HepG2 (cell line): Measurements from ENCODE around the gene NEK7. TPM values are rescaled to one million over a fixed set of nuclear protein-coding genes. Genes with fewer than 3 reads are reported as not detected.

Source experiments
- ATAC-seq: fragments of 200-7000 bp; cut with Tn5 transposase; 3 replicates; pipeline ENCODE4 v1.9.1; 2020; ENCODE audit warnings: mild to moderate bottlenecking, moderate library complexity
- BruUV-seq: library from RNA; stranded (reverse); fragments of 400-500 nt; replicated peaks from 2 replicates; lab custom pipeline; 2021; lab: Mats Ljungman, UMichigan
- CTCF ChIA-PET: fragments of 300-600 bp; formaldehyde crosslinking; extraction: SDS; loops from one replicate; lab custom pipeline; 2021; ENCODE audit warnings: low total read pairs, inconsistent platforms, low intra/inter-chr PET ratio; lab: Yijun Ruan, JAX
- POLR2A ChIA-PET: fragments of 350-600 bp; sonication (Branson Sonifier 250); formaldehyde crosslinking; loops from one replicate; lab custom pipeline; 2020; ENCODE audit warnings: antibody characterized with exemption, inconsistent platforms; lab: Yijun Ruan, JAX
- DNase-seq: peaks from one replicate; pipeline ENCODE4 v3.0.0-alpha.2; 2015; ENCODE audit warnings: low spot score
- FAIRE-seq: peaks from 3 replicates; lab custom pipeline; 2011; peaks lifted over from hg19 to GRCh38; lab: Jason Lieb, UNC
- H2AFZ ChIP-seq: one replicate; pipeline ENCODE4 v1.6.1; 2011; ENCODE audit warnings: low read length, inconsistent platforms
- H3K27ac ChIP-seq: fragments of 300-600 bp; 3 replicates; pipeline ENCODE4 v1.8.0; 2011; ENCODE audit warnings: mixed run types, mild to moderate bottlenecking, mixed read lengths, low read length, inconsistent platforms; ENCODE audit not compliant: insufficient read depth; ENCODE audit errors: extremely low read length
- H3K27me3 ChIP-seq, 2 experiments: fragments of 200-600 bp in 1 of 2; 2 replicates in 1 of 2; 3 replicates in 1 of 2; pipeline versions ENCODE4 v1.6.0 to v1.8.0; 2011; ENCODE audit warnings: low read length in 2 of 2, mild to moderate bottlenecking in 2 of 2, moderate library complexity in 2 of 2, inconsistent platforms in 1 of 2; ENCODE audit not compliant: insufficient read depth in 2 of 2, control insufficient read depth in 1 of 2
- H3K36me3 ChIP-seq, 2 experiments: fragments of 200-600 bp in 1 of 2; replicated peaks in 1 of 2; 2 replicates in 1 of 2; 3 replicates in 1 of 2; pipeline versions ENCODE4 v1.5.1 to v1.8.0; 2011; ENCODE audit warnings: low read length in 2 of 2, inconsistent platforms in 1 of 2; ENCODE audit not compliant: insufficient read depth in 2 of 2, control insufficient read depth in 1 of 2
- H3K4me1 ChIP-seq: 2 replicates; pipeline ENCODE4 v1.5.1; 2012; ENCODE audit warnings: low read length, inconsistent platforms; ENCODE audit not compliant: insufficient read depth
- H3K4me2 ChIP-seq: 2 replicates; pipeline ENCODE4 v1.6.0; 2011; ENCODE audit warnings: low read depth, low read length, inconsistent platforms
- H3K4me3 ChIP-seq, 3 experiments: fragments of 200-600 bp in 1 of 3; sonication (generic), shearing (Covaris generic) in 1 of 3; replicated peaks in 1 of 3; 2 replicates each; pipeline ENCODE4 v1.5.1; 2011 to 2016; ENCODE audit warnings: low read length in 3 of 3, inconsistent platforms in 2 of 3, low read depth in 2 of 3, mild to moderate bottlenecking in 2 of 3, control low read depth in 1 of 3, mixed read lengths in 1 of 3; ENCODE audit not compliant: insufficient read depth in 1 of 3
- H3K79me2 ChIP-seq: one replicate; pipeline ENCODE4 v1.6.1; 2011; ENCODE audit warnings: low read length, inconsistent platforms; ENCODE audit not compliant: insufficient read depth
- H3K9ac ChIP-seq: 2 replicates; pipeline ENCODE4 v1.6.0; 2011; ENCODE audit warnings: mild to moderate bottlenecking, low read depth, low read length, inconsistent platforms; ENCODE audit not compliant: insufficient read depth
- H3K9me3 ChIP-seq: 2 replicates; pipeline ENCODE4 v1.5.1; 2012; ENCODE audit warnings: mild to moderate bottlenecking, low read length
- H4K20me1 ChIP-seq: 2 replicates; pipeline ENCODE4 v1.6.0; 2011; ENCODE audit warnings: inconsistent platforms, mild to moderate bottlenecking, low read length, moderate library complexity; ENCODE audit not compliant: insufficient read depth
- DBP ChIP-seq: sonication (generic); formaldehyde crosslinking; IDR thresholded peaks from 2 replicates; pipeline ENCODE4 v1.4.0; 2020; ENCODE audit warnings: missing genetic modification reagents; ENCODE audit errors: not compliant biosample characterization
- DMTF1 ChIP-seq: sonication (generic); formaldehyde crosslinking; IDR thresholded peaks from 2 replicates; pipeline ENCODE4 v1.4.0; 2020; ENCODE audit warnings: mild to moderate bottlenecking, missing genetic modification reagents
- E2F1 ChIP-seq: sonication (generic); formaldehyde crosslinking; IDR thresholded peaks from 2 replicates; pipeline ENCODE4 v1.5.0; 2020; ENCODE audit warnings: missing genetic modification reagents
- FOXO1 ChIP-seq: sonication (generic); formaldehyde crosslinking; IDR thresholded peaks from 2 replicates; pipeline ENCODE4 v1.4.0; 2020; ENCODE audit warnings: missing genetic modification reagents
- HHEX ChIP-seq: IDR thresholded peaks from 2 replicates; pipeline ENCODE4 v1.6.1; 2016; ENCODE audit warnings: control low read depth
- MIER2 ChIP-seq: IDR thresholded peaks from 2 replicates; pipeline ENCODE4 v1.6.1; 2016; ENCODE audit warnings: missing biosample characterization, missing genetic modification reagents
- MTA3 ChIP-seq: sonication (generic); formaldehyde crosslinking; IDR thresholded peaks from 2 replicates; pipeline ENCODE4 v1.4.0; 2020; ENCODE audit warnings: missing genetic modification reagents
- ONECUT2 ChIP-seq: sonication (generic); formaldehyde crosslinking; IDR thresholded peaks from 2 replicates; pipeline ENCODE4 v1.4.0; 2020; ENCODE audit warnings: missing genetic modification reagents
- POLR2AphosphoS5 ChIP-seq: IDR thresholded peaks from 2 replicates; pipeline ENCODE4 v1.6.1; 2012; ENCODE audit warnings: low read depth, low read length
- REXO4 ChIP-seq: sonication (generic); formaldehyde crosslinking; IDR thresholded peaks from 2 replicates; pipeline ENCODE4 v1.8.0; 2022; ENCODE audit warnings: missing genetic modification reagents, mild to moderate bottlenecking, borderline replicate concordance
- SMAD3 ChIP-seq: sonication (generic); formaldehyde crosslinking; IDR thresholded peaks from 2 replicates; pipeline ENCODE4 v1.4.0; 2020; ENCODE audit warnings: missing genetic modification reagents
- SMARCC2 ChIP-seq: fragments of 450-650 bp; IDR thresholded peaks from 2 replicates; pipeline ENCODE4 v1.6.1; 2017; ENCODE audit warnings: antibody characterized with exemption, mild to moderate bottlenecking
- TFAP4 ChIP-seq: sonication (generic); IDR thresholded peaks from 2 replicates; pipeline ENCODE4 v1.6.1; 2016; ENCODE audit warnings: low read depth, borderline replicate concordance
- TRAFD1 ChIP-seq: sonication (generic); formaldehyde crosslinking; IDR thresholded peaks from 2 replicates; pipeline ENCODE4 v1.5.1; 2020; ENCODE audit warnings: missing genetic modification reagents, mild to moderate bottlenecking, borderline replicate concordance
- ZNF205 ChIP-seq: IDR thresholded peaks from 2 replicates; pipeline ENCODE4 v1.6.1; 2018; ENCODE audit warnings: missing biosample characterization, missing genetic modification reagents
- ZNF280B ChIP-seq: sonication (generic); formaldehyde crosslinking; IDR thresholded peaks from 2 replicates; pipeline ENCODE4 v1.5.0; 2020; ENCODE audit warnings: missing genetic modification reagents, mild to moderate bottlenecking, borderline replicate concordance
- ZNF44 ChIP-seq: sonication (generic); formaldehyde crosslinking; IDR thresholded peaks from 2 replicates; pipeline ENCODE4 v1.5.1; 2020; ENCODE audit warnings: mild to moderate bottlenecking, missing genetic modification reagents
- ZNF557 ChIP-seq: sonication (generic); formaldehyde crosslinking; IDR thresholded peaks from 2 replicates; pipeline ENCODE4 v1.4.0; 2020; ENCODE audit warnings: missing genetic modification reagents
- in situ Hi-C: cut with HindIII; loops from 2 replicates; pipeline ENCODE4 v1.10.0; 2017; ENCODE audit warnings: low pct_unique_long_range_greater_than_20kb; ENCODE audit not compliant: extremely low pct_ligation_motif_present
- intact Hi-C: fragments of 100-400 bp; cut with micrococcal nuclease; formaldehyde crosslinking; loops from one replicate; pipeline ENCODE4 v1.10.0; 2022; ENCODE audit not compliant: unreplicated experiment
- polyA plus RNA-seq, 8 experiments: library from polyadenylated mRNA; depleted of rRNA in 3 of 8; stranded (reverse) in 7 of 8; unstranded in 1 of 8; fragments of >200 nt; fragmentation: Illumina TruSeq in 4 of 8; extraction: Trizol in 4 of 8; gene quantifications; 2 replicates each; pipeline versions ENCODE4 v1.2.1 to v1.2.3, GENCODE V29; 2011 to 2016; ENCODE audit warnings: low read depth in 4 of 8, missing spikeins in 1 of 8, mixed read lengths in 1 of 8; ENCODE audit not compliant: insufficient read depth in 1 of 8
- total RNA-seq, 5 experiments: library from RNA; depleted of rRNA; stranded (reverse); fragments of >200 nt; fragmentation: Illumina TruSeq; extraction: Trizol; gene quantifications; 2 replicates each; pipeline ENCODE4 v1.2.3, GENCODE V29; 2016; ENCODE audit warnings: low read depth in 1 of 5

NEK7 gene
- total and polyA plus RNA-seq, 2 of the 13 experiments (the other 11 are each of a cell fraction or from before 2014, with no cell fraction given): 18.1 to 19.2 TPM

- no peaks in the 10 kb centered on the region for H3K9me3 ChIP-seq
- no peak overlapping the region for H3K9ac ChIP-seq
- intact Hi-C loops (loop anchor here (10.0 kb wide), 1 partner anchor 187 kb away; no protein-coding TSS in a partner anchor), in situ Hi-C loops (no loop called here)
- no peak overlapping the region for H3K4me3 ChIP-seq
- CTCF ChIA-PET: no interaction called here
- no peak overlapping the region for H3K4me2 ChIP-seq
- H2AFZ ChIP-seq: no peak overlapping the region
- H3K36me3 ChIP-seq: no peaks in the 10 kb centered on the region; a peak in 1 of 5 replicates
- no peak for DNase-seq
- no peak overlapping the region for H3K27ac ChIP-seq
- FAIRE-seq: no peak
- H3K27me3 ChIP-seq: no peaks in the 10 kb centered on the region
- no peaks in the 10 kb centered on the region for H3K79me2 ChIP-seq
- H3K4me1 ChIP-seq: no peaks in the 10 kb centered on the region
- POLR2A ChIA-PET: no interaction called here
- no peaks in the 10 kb centered on the region; the same call in 1 of the 2 replicates for H4K20me1 ChIP-seq
- ATAC-seq: no peak
- BruUV-seq: no TSS peak
- TF ChIP-seq REXO4 (CRISPR knock-in tag): no peak
- TF ChIP-seq DMTF1 (CRISPR knock-in tag): no peak
- TF ChIP-seq TFAP4: no peak
- no peak for TF ChIP-seq ZNF44 (CRISPR knock-in tag)
- TF ChIP-seq SMAD3 (CRISPR knock-in tag): no peak
- no peak for TF ChIP-seq MTA3 (CRISPR knock-in tag)
- TF ChIP-seq SMARCC2: no peak
- no peak for TF ChIP-seq FOXO1 (CRISPR knock-in tag)
- TF ChIP-seq ONECUT2 (CRISPR knock-in tag): no peak
- no peak for TF ChIP-seq E2F1
- TF ChIP-seq ZNF205: no peak
- no peak for TF ChIP-seq HHEX (CRISPR knock-in tag)
- TF ChIP-seq ZNF280B: no peak
- no peak for TF ChIP-seq POLR2AphosphoS5
- no peak for TF ChIP-seq ZNF557 (CRISPR knock-in tag)
- TF ChIP-seq MIER2 (CRISPR knock-in tag): no peak
- TF ChIP-seq TRAFD1: no peak
- TF ChIP-seq DBP (CRISPR knock-in tag): no peak
These were observed 114.7 kb downstream of the NEK7 start for GRCh38 chr1:198271467-198271866.
